HTERT RPE-1 (cell line): ENCODE results near the gene ACSM6.

Experiments
- in situ Hi-C: fragments of 300-500 bp; cut with MboI; formaldehyde crosslinking; loops from 4 replicates; pipeline ENCODE4 v1.14.3; 2020; ENCODE audit warnings: low sequenced_read_pairs

The ACSM6 gene

DNA sequence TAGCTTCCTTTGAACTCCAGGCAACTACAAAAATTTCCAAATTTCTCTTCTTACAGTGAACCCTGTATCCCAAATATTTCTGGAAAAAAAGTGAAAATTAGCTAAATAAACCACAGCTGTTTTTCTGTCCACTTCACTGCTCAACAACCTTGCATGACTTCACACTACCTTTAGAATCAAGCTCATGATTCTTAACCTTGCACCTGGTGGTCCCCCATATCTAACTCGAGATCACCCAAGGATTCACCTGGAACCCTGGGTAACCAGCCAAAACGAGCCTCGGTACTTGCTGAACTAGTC lies 49.2 kb downstream of the ACSM6 start:
- in situ Hi-C loops = no loop called here

DNA sequence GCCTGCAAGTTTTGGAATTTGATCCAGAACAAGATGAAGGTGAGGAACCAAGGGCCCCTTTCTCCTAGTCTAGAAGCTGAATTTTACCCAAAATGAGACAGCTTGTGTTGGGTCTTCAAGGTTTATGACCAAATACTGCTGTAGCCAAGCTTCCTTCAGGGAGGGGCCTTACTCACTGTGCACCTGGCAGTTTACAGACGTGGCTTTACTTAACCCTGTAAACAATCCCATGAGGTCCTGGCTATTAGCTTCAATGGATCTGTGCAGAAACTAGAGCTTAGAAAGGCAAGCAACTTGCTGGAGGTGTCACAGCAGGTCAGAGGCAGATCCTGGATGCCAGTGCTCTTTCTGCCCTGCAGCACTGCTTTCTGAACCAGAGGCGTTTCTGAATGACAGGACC lies 50.1 kb downstream of the ACSM6 start:
- in situ Hi-C loops = no loop called here

DNA sequence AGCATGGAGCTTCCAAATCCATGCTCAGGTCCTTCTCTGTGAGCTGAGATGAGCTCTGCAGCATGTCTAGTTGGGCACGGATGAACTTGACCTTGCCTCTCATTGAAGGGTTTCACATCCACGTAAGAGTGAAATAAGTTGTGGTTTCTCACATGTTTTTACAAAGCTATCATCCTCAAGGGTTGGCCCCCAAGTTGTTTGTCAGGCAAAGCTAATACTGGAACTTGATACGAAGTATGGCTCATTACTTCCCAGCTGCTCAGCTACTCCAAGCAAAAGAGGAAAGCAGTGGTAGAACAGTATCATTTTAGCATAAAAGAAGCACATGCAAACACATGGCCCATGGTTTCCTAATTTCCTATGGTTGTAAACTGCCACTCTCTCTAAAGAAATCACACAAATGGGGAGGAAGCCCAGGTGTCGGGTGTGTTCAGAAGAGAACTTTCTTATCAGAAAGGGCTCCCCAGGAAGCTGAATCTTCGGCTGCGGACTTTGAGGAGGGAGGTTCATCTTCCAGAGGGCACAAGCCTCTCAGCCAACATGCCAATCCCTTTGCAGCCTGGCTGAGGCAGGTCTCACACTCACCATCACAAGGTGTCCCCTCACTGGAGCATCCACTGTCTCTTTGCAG lies 51.5 kb downstream of the ACSM6 start:
- in situ Hi-C loops = no loop called here

DNA sequence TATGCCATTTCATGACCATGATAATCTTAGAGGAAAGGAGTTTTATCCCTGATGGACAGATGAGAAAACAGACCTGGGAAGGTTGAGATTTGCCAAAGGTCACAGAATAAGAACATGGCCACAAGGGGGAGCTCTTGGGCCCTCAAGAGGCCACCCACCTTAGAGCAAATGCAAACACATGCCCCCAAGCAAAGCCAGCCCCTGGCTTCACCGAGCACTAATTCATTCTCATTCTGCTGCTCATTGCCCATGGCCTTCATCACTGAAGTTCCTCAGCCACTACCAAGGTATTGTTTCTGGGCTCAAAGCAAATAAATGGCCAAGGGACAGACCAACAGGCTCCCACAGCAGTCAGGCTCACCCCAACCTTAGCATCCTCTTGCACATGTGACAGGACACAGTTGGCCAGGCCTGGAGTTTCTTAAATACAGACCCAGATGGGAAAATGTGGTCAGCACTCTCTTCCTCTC lies 52.6 kb downstream of the ACSM6 start:
- in situ Hi-C loops = no loop called here

DNA sequence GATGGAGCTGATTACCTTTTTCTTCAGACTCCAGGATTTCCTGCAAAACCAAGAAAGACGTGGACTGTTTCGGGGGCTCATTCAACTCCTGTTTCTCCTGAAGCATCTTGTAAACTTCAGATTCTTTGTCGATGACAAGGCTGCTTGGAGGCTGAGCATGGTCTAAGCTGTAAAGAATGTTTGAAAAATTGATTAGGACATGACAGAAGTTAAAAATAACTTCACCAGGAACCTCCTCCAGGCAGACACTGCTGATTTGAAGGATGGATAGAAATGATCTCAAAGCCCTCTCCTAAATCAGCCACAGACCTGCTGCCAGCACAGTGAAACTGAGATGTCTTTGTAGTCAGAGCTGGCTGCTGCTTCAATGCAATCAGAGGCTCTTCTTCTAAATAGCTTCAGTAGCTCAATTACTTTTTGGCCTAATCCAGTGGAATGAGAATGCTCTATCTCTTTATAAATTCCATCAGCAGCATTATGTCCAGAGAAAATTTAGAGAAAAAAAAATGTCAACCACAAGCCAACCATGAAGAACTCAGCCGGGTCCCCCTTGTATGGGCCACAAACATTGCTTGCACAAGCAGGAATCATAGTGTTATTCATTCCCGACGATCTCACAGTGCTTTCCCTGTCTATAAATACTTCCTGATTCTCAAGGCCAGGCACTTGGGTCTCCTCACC lies 53.3 kb downstream of the ACSM6 start:
- in situ Hi-C loops = no loop called here

DNA sequence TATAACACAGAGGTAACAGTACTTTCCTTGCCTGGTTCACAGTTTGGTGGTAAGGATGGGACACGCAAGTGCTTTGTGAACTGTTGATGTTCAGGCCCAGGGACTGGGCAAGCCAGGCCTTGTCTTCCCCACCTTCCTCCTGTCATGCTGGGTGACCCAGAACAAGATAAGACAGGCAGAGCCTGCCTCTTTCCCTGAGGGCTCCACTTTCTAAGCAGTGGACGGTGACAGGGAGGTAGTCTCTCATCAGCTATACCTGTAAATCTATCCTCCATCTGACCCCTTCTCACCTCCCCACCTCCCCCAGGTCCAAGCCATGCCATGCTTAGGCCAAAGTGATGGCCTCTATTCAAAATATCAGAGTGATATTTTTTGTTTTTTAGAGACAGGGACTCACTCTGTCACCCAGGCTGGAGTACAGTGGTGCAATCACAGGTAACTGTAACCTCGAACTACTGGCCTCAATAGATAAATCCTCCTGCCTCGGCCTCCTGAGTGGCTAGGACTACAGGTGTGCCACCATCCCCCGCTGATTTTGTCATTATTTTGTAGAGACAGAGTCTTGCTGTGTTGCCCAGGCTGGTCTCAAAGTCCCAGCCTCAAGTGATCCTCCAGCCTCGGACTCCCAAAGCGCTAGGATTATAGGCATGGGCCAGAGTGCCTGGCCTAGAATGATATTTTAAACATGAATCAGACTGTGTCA lies 54.0 kb downstream of the ACSM6 start:
- in situ Hi-C loops = no loop called here

DNA sequence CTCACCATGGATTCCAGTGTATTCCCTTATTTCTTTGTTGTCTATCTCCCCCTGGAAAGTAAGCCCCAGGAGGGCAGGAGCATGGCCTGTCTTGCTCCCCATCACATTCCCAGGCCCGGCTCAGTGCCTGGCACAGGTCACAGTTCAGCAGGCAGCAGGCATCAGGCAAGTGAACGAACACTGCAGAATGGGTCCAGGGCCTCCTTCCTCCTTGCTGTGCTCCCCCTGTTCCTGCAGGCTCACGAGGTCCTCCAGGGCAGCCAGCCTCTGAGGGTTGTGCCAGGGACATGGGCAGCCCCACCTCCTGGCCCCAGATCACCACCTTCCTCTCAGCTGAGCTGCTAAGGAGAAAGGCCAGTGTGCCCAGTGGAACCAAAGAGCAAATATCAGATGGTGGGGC lies 55.0 kb downstream of the ACSM6 start:
- in situ Hi-C loops = no loop called here

DNA sequence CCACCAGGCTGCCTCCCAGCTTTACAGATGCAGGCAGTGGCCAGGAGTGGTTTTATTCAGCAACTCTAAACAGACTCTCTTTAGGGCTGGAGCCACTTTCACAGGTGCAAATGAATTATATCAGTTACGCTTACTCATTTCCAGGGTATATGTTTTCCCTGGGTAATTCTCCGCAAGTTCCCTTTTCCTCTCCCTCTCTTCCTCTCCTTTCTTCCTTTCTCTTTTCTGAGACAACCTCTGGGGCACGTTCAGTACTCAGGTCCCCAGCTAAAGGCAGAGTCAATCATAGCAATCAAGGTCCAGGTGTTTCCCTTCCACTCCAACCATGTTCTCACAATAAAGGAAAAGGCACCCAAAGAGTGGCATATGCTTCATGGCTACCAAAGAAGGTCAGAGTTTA lies 55.4 kb downstream of the ACSM6 start:
- in situ Hi-C loops = no loop called here

DNA sequence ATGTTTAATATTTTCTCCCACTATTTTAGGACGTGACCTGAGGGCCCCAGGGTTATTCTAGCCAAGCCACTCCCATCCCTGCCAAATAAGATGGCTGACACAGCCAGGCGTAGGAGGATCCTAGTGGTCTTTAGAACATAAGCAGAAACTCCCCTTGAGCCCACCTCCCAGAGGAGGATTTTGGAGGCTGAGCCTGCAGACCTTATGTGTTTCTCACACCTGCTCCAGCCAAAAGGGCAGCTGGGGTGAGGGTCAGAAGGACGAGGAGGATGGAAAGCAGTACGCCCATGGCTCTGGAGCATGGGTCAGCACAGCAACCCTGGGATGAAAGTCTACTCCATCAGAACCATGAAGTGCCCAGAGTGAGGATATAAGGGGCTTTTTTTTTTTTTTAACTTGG lies 56.8 kb downstream of the ACSM6 start:
- in situ Hi-C loops = no loop called here

DNA sequence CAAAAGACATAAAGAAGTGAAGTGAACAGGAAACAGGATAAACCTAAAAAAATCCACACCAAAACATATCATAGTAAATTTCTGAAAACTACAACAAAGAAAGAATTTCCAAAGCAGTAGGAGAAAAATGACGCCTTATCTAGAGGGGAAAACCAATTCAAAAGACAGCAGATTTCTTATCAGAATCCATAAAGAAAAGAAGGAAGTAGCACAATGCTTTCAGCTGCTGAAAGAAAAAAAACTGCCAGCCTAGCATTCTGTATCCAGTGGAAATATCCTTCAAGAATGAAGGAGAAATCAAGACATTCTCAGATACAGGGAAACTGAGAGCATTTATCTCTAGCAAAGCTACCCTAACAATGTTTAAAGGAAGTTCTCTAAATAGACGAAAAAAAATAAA lies 59.0 kb downstream of the ACSM6 start:
- in situ Hi-C loops = no loop called here

DNA sequence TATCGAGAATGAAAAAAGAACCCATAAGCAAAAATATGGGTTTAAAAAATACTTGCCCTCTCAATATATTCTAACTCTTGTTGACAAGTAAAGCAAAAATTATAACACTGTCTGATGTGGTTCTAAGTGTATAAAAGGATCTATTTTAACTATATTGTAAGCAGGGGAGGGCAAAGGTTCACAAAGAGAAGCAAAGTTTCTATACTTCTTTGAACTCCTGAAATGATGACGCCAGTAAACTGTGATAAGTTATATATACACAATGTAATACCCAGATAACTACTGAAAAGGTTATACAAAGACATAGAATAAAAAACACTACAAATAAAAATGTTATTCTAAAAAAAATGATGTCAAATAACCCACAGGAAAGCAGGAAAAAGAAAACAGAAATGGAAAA lies 59.6 kb downstream of the ACSM6 start:
- in situ Hi-C loops = no loop called here

DNA sequence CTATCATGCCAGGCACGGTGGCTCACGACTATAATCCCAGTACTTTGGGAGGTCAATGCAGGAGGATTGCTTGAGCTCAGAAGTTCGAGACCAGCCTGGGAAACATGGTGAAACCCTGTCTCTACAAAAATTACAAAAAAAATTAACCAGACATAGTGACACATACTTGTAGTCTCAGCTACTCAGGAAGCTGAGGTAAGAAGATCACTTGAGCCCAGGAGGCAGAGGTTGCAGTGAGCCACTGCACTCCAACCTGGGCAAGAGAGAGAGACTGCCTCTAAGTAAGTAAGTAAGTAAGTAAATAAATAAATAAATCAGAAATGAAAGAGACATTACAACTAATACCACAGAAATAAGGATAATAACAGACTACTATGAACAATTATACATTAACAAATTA lies 60.6 kb downstream of the ACSM6 start:
- in situ Hi-C loops = no loop called here

DNA sequence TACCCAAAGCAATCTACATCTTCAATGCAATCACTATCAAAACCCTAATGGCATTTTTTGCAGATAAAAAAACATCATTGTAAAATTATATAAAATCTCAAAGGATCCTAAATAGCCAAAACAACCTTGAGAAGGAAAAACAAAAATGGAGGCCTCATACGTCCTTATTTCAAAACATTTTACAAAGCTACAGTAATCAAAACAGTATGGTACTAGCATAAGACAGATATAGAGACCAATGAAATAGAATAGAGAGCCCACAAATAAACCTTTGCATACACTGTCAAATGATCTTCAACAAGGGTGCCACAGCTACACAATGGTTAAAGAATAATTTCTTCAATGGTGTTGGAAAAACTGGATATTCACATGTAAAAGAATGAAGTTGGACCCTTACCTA lies 62.2 kb downstream of the ACSM6 start:
- in situ Hi-C loops = no loop called here

DNA sequence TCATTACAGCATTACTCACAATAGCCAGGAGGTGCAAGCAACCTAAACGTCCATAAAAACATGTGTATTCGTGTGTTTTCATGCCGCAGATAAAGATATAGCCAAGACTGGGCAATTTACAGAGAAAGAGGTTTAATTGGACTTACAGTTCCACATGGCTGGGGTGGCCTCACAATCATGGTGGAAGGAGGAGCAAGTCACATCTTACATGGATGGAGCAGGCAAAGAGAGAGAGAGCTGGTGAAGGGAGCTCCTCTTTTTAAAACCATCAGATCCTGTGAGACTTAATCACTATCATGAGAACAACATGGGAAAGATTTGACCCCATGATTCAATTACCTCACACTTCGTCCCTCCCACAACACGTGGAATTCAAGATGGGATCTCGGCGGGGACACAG lies 63.8 kb downstream of the ACSM6 start:
- in situ Hi-C loops = no loop called here

DNA sequence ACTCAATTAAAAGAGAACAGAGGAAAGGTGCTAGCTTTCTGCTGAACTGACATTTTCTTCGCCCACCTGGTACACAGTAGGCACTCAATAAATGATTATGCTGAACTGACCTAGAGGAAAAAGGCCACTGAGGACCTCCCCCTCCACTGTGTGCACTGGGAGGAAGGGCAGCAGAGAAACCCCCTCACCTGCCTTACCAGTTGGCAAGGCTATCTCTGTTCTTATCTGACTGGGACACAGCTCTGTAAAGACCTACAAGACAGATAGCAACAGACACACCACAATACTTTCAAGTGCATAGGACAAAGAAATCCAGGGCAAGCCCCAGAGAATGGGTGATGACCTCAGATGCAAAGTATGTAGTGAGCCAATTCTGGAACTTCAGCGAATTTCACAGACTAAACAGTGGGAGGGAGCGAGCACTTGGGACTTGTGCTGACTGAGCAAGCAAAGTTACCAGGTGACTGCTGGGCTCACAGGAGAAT lies 66.4 kb downstream of the ACSM6 start:
- in situ Hi-C loops = no loop called here

DNA sequence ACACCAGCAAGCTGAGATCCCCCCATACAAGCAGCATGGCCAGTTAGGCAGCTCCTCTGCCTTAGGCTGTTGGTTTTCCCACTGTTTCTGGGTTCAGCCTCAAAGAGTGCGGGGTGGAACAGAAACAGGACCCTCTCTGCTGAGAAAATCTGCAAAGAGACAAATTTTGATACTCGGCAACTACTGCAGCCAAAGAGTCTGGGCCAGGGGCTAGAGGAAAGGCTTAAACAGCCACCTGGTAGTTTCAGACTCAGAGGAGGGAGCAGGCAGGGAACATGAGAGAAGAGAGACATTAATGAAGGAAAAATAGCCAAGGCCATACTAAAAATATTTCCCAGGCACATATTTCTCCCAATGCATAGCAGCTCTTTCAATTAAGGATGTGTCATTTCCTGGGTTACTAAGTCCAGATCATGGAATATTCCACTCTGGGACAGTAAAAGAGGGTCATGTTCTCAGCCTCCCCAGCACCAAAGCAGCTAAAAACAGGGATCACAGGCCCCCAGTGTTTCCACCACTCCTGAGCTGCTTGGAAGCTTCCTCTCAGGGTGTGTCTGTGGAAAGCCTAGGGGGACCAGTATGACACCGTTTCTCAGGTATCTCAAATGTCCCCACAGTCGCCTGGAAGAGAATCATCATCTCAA lies 67.0 kb downstream of the ACSM6 start:
- in situ Hi-C loops = no loop called here

DNA sequence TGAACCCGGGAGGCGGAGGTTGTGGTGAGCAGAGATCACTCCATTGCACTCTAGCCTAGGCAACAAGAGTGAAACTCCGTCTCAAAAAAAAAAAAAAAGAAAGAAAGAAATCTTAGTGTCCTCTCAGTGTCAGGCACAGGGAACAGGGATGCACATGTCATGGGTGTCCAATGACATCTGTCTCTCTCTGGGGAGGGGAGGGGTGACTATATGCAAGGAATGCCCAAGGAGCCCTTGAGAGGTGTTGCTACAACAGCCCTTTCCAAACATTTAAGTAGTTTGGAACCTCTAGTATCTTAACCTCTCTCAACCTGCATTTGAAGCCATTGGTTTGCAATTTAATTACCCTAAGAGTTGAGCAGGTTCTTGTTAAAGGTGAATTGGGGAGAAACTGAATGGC lies 67.9 kb downstream of the ACSM6 start:
- in situ Hi-C loops = no loop called here

DNA sequence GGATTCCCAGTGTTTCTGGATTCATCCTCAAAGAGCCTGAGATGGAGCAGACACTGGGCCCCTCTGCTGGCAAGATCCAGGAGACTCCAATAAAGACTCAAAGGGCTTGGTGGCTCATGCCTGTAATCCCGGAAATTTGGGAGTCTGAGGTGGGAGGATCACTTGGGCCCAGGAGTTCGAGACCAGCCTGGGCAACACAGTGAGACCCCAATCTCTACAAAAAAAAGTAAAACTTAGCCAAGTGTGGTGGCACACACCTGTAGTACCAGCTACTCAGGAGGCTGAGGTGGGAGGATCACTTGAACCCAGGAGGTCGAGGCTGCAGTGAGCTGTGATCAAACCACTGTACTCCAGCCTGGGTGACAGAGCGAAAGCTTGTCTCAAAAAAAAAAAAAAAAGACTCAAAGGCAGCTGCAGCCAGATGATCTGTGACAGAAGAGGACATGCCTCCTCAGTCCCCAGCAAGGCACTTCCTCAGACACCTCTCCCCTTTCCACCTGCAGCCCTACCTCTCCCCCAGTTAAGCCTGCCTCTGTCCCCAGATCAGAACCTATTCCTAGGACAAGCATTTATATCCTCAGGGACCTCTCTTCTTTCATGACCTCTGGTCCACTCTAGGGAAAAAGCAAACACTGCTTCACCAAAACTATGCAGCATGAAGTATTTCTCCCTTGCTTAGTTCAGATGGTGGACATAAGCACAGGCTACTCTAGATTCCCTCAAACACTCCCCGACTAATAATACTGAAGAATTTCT lies 68.9 kb downstream of the ACSM6 start:
- in situ Hi-C loops = no loop called here

DNA sequence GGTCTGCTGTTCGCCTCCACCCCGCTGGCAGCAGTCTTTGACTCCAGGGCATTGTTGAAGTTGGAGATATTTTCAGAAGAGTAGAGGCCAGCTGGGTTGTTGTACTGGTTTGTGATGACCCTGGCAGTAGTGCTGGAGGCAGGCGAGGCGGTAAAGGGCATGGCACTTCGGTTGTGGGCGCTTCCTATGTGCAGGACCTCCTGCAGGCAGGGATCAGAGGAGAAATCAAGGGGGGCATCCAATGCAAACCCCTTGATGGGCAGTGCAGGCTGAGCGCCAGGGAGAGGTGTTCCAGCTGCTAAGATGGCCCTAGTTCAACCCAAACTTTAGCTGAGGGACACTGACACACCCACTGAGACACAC lies 69.8 kb downstream of the ACSM6 start:
- in situ Hi-C loops = no loop called here

DNA sequence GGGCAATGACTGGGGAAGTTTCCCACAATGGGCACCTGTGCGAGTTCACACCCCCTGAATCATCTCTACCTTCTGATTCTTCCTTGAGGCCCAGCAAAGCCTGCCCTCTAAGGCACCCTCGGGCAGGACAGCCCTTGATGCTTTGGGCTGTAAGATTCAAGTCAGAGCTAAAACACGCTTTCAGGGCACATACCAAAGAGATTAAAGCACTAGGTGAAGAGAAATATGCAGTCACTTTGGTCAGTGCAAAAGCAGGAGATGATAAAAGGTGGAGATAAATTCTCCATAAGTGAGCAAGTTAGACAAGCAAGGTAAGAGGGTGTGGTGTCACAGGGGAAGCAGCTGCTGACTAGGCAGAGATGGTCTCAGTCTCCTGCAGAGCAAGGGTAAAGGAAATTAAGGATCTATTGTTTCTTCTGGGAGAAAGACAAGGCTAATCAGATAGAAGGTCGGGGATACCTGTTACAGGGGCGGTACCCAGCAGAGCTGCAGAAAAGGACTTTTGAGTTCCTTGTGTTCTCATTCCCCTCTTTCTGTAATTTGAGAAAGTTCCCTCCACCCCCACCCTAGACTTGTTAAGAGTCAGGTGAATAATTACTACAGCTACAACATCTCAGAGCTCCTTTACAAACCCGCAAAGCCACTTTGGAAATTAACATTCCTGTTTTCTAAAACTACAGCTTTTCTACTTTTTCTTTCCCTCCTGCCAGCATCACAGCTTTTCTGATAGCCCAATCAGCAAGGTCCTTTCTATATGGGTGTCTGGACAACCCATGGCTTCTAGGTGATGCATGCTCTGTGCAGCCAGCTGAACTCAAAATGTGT lies 70.4 kb downstream of the ACSM6 start:
- in situ Hi-C loops = no loop called here
